Natural killer cell (primary cell): ENCODE data around the gene TMEM232. TPM values are rescaled to one million over a fixed set of nuclear protein-coding genes. Genes with fewer than 3 reads are reported as not detected.

Experiments
- ATAC-seq, 3 donors: fragments of 150-1000 bp in 2 of 3; fragments of 200-7000 bp in 1 of 3; cut with Tn5 transposase; 1 replicate in 1 of 3; 2 replicates in 2 of 3; pipeline ENCODE4 v1.10.0; 2021; ENCODE audit warnings: mild to moderate bottlenecking in 2 of 3, moderate library complexity in 2 of 3
- DNase-seq, 2 donors: peaks; one replicate each; pipeline versions ENCODE4 v3.0.0 to v3.0.0-alpha.2; 2013 to 2021; ENCODE audit warnings: mixed read lengths in 1 of 2
- H3K27ac ChIP-seq: one replicate; pipeline ENCODE4 v1.5.1; 2013; ENCODE audit warnings: mild to moderate bottlenecking, low read length
- H3K27me3 ChIP-seq: one replicate; pipeline ENCODE4 v1.6.1; 2013; ENCODE audit warnings: low read length; ENCODE audit not compliant: control insufficient read depth, insufficient read depth
- H3K36me3 ChIP-seq: one replicate; pipeline ENCODE4 v1.6.1; 2013; ENCODE audit warnings: low read length; ENCODE audit not compliant: control insufficient read depth, insufficient read depth
- H3K4me1 ChIP-seq: one replicate; pipeline ENCODE4 v1.6.1; 2013; ENCODE audit warnings: low read length; ENCODE audit not compliant: control insufficient read depth, insufficient read depth
- H3K4me3 ChIP-seq: one replicate; pipeline ENCODE4 v1.5.1; 2013; ENCODE audit warnings: low read length
- H3K9me3 ChIP-seq: one replicate; pipeline ENCODE4 v1.6.1; 2013; ENCODE audit warnings: low read length; ENCODE audit not compliant: control insufficient read depth, insufficient read depth
- H3K27ac Mint-ChIP-seq, 2 donors: one replicate each; pipeline ENCODE4 v1.8.0; 2022; ENCODE audit warnings: mild to moderate bottlenecking in 2 of 2, mixed read lengths in 2 of 2, moderate library complexity in 1 of 2
- H3K27me3 Mint-ChIP-seq, 2 donors: one replicate each; pipeline ENCODE4 v1.8.0; 2022; ENCODE audit warnings: low read depth in 2 of 2, mixed read lengths in 2 of 2
- H3K36me3 Mint-ChIP-seq: one replicate; pipeline ENCODE4 v1.8.0; 2022; ENCODE audit warnings: mixed read lengths
- H3K4me1 Mint-ChIP-seq, 2 donors: one replicate each; pipeline ENCODE4 v1.8.0; 2022; ENCODE audit warnings: mixed read lengths in 2 of 2
- H3K4me3 Mint-ChIP-seq: one replicate; pipeline ENCODE4 v1.8.0; 2022; ENCODE audit warnings: mild to moderate bottlenecking, moderate library complexity, mixed read lengths
- H3K9me3 Mint-ChIP-seq, 2 donors: one replicate each; pipeline ENCODE4 v1.8.0; 2022; ENCODE audit warnings: mixed read lengths in 2 of 2
- WGBS: methylation state at CpG from one replicate; pipeline ENCODE4 v1.1.7; 2013; ENCODE audit warnings: missing lambda C conversion rate; ENCODE audit not compliant: insufficient coverage; 5-methylcytosine and 5-hydroxymethylcytosine counted together
- intact Hi-C: fragments of 100-400 bp; cut with micrococcal nuclease; formaldehyde crosslinking; loops from one replicate; pipeline ENCODE4 v1.14.2; 2022
- total RNA-seq, 4 donors: library from RNA; stranded (reverse); fragments of 120-200 nt in 1 of 4; gene quantifications; one replicate each; pipeline versions ENCODE4 v1.2.3 to v1.2.4, GENCODE V29; 2013 to 2022
- TF ChIP-seq, protein P1 (sequence below): fragments of 200-600 bp; IDR thresholded peaks from one replicate; pipeline ENCODE4 v1.8.0; 2022; ENCODE audit warnings: antibody characterized with exemption

Gene TMEM232
- total RNA-seq, 3 donors from 2014 or later (not counting 1 experiment from before 2014, with no cell fraction given), result 0.45 to 3.0 (median 0.66) TPM

DNA sequence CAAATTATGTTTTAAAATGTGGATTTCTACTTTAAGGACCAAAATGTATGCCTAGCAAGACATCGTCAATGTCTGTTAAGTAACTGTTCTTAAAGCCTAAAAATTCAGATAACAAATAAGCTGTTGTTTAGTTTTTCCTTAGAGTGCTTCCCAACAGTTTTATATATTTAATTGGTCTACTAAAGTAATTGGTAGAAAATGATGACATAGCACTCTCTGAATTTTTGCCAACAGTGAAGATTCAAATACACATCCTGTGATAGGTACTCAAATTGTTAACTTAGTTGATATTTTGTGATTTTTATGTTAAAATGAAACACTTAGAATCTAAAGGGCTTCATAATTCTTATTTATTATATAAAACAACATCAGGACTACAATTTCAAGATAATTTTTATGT, 107.5 kb downstream of the TMEM232 start:
- no peak for ATAC-seq
- H3K4me3 Mint-ChIP-seq, result no peak overlapping the region
- 100% methylated on average over 1 of the region's 1 CpG for whole genome bisulfite sequencing

DNA sequence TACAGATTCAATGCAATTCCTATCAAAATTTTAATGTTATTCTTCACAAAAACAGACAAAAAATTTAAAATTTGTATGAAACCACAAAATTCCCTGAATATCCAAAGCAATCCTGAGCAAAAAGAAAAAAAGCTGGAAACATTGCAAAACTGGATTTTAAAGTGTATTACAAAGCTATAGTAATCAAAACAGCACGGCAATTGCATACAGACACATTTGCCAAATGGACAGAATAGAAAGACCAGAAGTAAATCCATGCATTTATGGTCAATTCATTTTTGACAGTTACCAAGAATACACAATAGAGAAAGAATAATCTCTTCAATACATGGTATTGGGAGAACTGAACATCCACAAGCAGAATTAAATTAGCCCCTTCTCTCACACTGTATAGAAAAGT, 110.5 kb downstream of the TMEM232 start:
- no peaks in the 10 kb centered on the region for H3K4me1 ChIP-seq
- no peak for DNase-seq
- ATAC-seq, result no peak

More for the DNA sequence above, 107.5 kb downstream of the TMEM232 start:
- H3K27ac ChIP-seq, result no peak overlapping the region
- Mint-ChIP-seq H3K9me3 (peaks cover 2 to 4% of the 10 kb centered on the region in 2 donors), H3K27me3 (no peaks in the 10 kb centered on the region), H3K27ac (no peak overlapping the region), H3K36me3 (no peaks in the 10 kb centered on the region), H3K4me1 (no peaks in the 10 kb centered on the region)
- no peaks in the 10 kb centered on the region for H3K27me3 ChIP-seq
- no peaks in the 10 kb centered on the region for H3K4me1 ChIP-seq
- DNase-seq, result no peak
- intact Hi-C loops, result no loop called here
- no peaks in the 10 kb centered on the region for H3K36me3 ChIP-seq
- no peaks in the 10 kb centered on the region for H3K9me3 ChIP-seq
- no peak overlapping the region for H3K4me3 ChIP-seq
- TF ChIP-seq, protein P1, sequence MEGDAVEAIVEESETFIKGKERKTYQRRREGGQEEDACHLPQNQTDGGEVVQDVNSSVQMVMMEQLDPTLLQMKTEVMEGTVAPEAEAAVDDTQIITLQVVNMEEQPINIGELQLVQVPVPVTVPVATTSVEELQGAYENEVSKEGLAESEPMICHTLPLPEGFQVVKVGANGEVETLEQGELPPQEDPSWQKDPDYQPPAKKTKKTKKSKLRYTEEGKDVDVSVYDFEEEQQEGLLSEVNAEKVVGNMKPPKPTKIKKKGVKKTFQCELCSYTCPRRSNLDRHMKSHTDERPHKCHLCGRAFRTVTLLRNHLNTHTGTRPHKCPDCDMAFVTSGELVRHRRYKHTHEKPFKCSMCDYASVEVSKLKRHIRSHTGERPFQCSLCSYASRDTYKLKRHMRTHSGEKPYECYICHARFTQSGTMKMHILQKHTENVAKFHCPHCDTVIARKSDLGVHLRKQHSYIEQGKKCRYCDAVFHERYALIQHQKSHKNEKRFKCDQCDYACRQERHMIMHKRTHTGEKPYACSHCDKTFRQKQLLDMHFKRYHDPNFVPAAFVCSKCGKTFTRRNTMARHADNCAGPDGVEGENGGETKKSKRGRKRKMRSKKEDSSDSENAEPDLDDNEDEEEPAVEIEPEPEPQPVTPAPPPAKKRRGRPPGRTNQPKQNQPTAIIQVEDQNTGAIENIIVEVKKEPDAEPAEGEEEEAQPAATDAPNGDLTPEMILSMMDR, result no peak

DNA sequence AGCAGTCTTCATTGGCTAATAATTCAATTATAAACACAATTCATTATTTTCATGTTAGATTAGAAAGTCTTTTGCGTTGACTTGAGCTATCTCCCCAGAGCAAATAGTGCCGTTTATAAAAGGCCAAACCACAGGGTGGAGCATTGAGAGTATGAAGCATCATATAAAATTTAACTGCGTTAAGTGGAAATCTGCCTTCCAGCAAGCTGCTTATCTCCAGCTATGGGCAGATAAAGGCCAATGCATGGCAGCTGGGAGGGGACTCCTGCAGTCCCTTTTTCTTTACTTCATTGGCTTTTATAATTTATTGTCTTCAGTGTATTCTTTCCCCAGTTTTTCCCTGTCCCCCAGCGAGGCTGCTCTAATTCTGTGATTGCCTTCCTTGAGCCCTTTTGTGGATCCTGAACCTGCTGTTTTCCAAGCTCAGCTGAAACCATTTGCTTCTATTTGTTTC, 113.7 kb downstream of the TMEM232 start:
- WGBS, result 89% methylated on average over 3 of the region's 4 CpGs
- no peaks in the 10 kb centered on the region for H3K27me3 ChIP-seq
- H3K4me1 Mint-ChIP-seq, result no peaks in the 10 kb centered on the region
- ATAC-seq (no peak), DNase-seq (no peak)
- no peaks in the 10 kb centered on the region for H3K9me3 ChIP-seq
- TF ChIP-seq, protein P1, result no peak
- intact Hi-C loops, result no loop called here
- H3K4me3 Mint-ChIP-seq, result no peak overlapping the region
- no peak overlapping the region for H3K27ac ChIP-seq
- H3K36me3 Mint-ChIP-seq, result no peaks in the 10 kb centered on the region
- no peaks in the 10 kb centered on the region for H3K36me3 ChIP-seq
- H3K4me1 ChIP-seq, result no peaks in the 10 kb centered on the region
- no peak overlapping the region for H3K27ac Mint-ChIP-seq
- H3K27me3 Mint-ChIP-seq, result no peaks in the 10 kb centered on the region
- H3K4me3 ChIP-seq, result no peak overlapping the region
- peaks cover 2 to 3% of the 10 kb centered on the region in 2 donors for H3K9me3 Mint-ChIP-seq

More for the DNA sequence above, 110.5 kb downstream of the TMEM232 start:
- Mint-ChIP-seq H3K27me3 (no peaks in the 10 kb centered on the region), H3K4me1 (no peaks in the 10 kb centered on the region), H3K27ac (no peak overlapping the region), H3K36me3 (no peaks in the 10 kb centered on the region), H3K4me3 (no peak overlapping the region), H3K9me3 (peaks cover 3 to 6% of the 10 kb centered on the region in 2 donors)
- Histone ChIP-seq H3K4me3 (no peak overlapping the region), H3K36me3 (no peaks in the 10 kb centered on the region), H3K27me3 (no peaks in the 10 kb centered on the region), H3K27ac (no peak overlapping the region), H3K9me3 (no peaks in the 10 kb centered on the region)
- 100% methylated on average over 1 of the region's 1 CpG for WGBS
- intact Hi-C loops, result no loop called here
- TF ChIP-seq, protein P1, result no peak

DNA sequence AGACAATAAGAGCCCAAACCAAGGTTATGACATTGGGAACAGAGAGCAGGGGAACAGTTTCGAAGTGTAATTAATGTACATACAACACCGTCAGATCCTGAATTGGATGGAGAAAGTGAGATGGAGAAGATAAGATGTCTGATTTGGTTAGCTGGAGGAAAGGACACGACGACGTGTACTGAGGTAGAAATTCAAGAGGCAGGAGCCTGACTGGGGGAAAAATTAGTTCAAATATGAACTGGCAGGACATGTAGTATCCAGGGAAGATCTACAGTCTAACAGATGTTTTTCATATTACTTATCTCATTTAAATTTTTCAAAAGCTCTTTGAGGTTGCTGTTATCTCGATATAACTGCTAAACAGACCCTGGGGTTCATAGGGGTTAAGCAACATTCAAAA, 114.7 kb downstream of the TMEM232 start:
- Mint-ChIP-seq H3K27ac (no peak overlapping the region), H3K36me3 (no peaks in the 10 kb centered on the region), H3K4me1 (no peaks in the 10 kb centered on the region), H3K9me3 (peaks cover 2 to 3% of the 10 kb centered on the region in 2 donors), H3K4me3 (no peak overlapping the region), H3K27me3 (no peaks in the 10 kb centered on the region)
- TF ChIP-seq, protein P1, result no peak
- no peaks in the 10 kb centered on the region for H3K4me1 ChIP-seq
- intact Hi-C loops, result no loop called here
- no peak overlapping the region for H3K27ac ChIP-seq
- H3K36me3 ChIP-seq, result no peaks in the 10 kb centered on the region
- no peaks in the 10 kb centered on the region for H3K9me3 ChIP-seq
- H3K27me3 ChIP-seq, result no peaks in the 10 kb centered on the region
- no peak overlapping the region for H3K4me3 ChIP-seq
- WGBS, result 88% methylated on average over 6 of the region's 6 CpGs
- DNase-seq, result no peak
- ATAC-seq, result no peak
